Gastroesophageal sphincter (tissue), 3 donors: ENCODE measurements around the gene DZIP1L.

Source experiments
- CTCF ChIP-seq, 4 experiments: fragments of 200-600 bp in 2 of 4; fragments of 450-650 bp in 2 of 4; sonication (generic) in 1 of 4; IDR thresholded peaks; one replicate each; pipeline ENCODE4 v1.5.1; 2017 to 2019; ENCODE audit warnings: antibody characterized with exemption in 4 of 4, mild to moderate bottlenecking in 2 of 4, moderate library complexity in 2 of 4
- POLR2A ChIP-seq, 2 donors: fragments of 450-650 bp; IDR thresholded peaks; one replicate each; pipeline ENCODE4 v1.6.1; 2017; ENCODE audit warnings: antibody characterized with exemption in 2 of 2, mild to moderate bottlenecking in 2 of 2, moderate library complexity in 1 of 2
- POLR2AphosphoS5 ChIP-seq: sonication (generic); formaldehyde crosslinking; IDR thresholded peaks from one replicate; pipeline ENCODE4 v1.6.1; 2017; ENCODE audit warnings: antibody characterized with exemption

DNA sequence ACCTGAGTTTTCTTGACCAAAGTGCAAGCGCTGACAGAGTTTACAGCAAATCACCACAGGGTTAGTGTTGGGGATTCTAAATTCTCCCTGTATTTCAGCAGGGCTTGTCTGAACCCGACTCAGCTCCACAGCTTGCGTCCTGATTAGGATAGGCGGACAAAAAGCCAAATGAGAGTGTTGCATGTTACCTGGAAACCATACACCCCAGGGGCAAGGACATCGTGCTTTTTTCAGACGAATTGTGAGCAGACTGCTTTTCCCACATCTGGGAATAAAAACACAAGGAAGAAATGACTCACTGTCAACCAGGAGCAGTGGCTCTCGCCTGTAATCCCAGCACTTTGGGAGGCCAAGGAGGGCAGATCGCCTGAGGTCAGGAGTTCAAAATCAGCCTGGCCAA is 3.0 kb downstream of the DZIP1L start:
- TF ChIP-seq CTCF (IDR thresholded peaks at IDR 0.05) (no peak), POLR2AphosphoS5 (no peak), POLR2A (IDR thresholded peaks at IDR 0.05) (no peak)
